Activated CD4-positive, alpha-beta T cell treated with anti-CD3 and anti-CD28 coated beads, Interleukin-2, amount 10 ng/mL, durations not matched to agents 24 days and 14 days (primary cell): Measurements from ENCODE around the gene KCNQ2. TPM values are rescaled to one million over a fixed set of nuclear protein-coding genes. Genes with fewer than 3 reads are reported as not detected.

Experiments
- DNase-seq: peaks from one replicate; pipeline ENCODE4 v3.0.0; 2022
- H3K27ac Mint-ChIP-seq: one replicate; pipeline ENCODE4 v1.8.0; 2022; ENCODE audit warnings: mild to moderate bottlenecking, mixed read lengths
- H3K27me3 Mint-ChIP-seq: one replicate; pipeline ENCODE4 v1.8.0; 2022; ENCODE audit warnings: mixed read lengths
- H3K36me3 Mint-ChIP-seq: one replicate; pipeline ENCODE4 v1.8.0; 2022; ENCODE audit warnings: low read depth, mild to moderate bottlenecking, mixed read lengths
- H3K4me1 Mint-ChIP-seq: one replicate; pipeline ENCODE4 v1.8.0; 2021; ENCODE audit warnings: mixed read lengths
- H3K4me3 Mint-ChIP-seq: one replicate; pipeline ENCODE4 v1.8.0; 2022; ENCODE audit warnings: mild to moderate bottlenecking, moderate library complexity, mixed read lengths
- H3K9me3 Mint-ChIP-seq: one replicate; pipeline ENCODE4 v1.8.0; 2021; ENCODE audit warnings: mixed read lengths
- intact Hi-C: fragments of 100-400 bp; cut with micrococcal nuclease; formaldehyde crosslinking; loops from one replicate; pipeline ENCODE4 v1.15.1; 2023
- total RNA-seq: library from RNA; stranded (reverse); gene quantifications from 2 replicates; pipeline ENCODE4 v1.2.3, GENCODE V29; 2022

KCNQ2 gene
- total RNA-seq, 1 donor from 2014 or later: not detected

- intact Hi-C loops: no loop called here
- Mint-ChIP-seq H3K27ac (no peak overlapping the region), H3K9me3 (no peaks in the 10 kb centered on the region), H3K4me1 (no peaks in the 10 kb centered on the region), H3K27me3 (no peaks in the 10 kb centered on the region), H3K36me3 (no peaks in the 10 kb centered on the region), H3K4me3 (no peak overlapping the region)
- no peak for DNase-seq
These were observed 43.4 kb downstream of the KCNQ2 start for GRCh38 chr20:63428906-63429575.

GRCh38 chr20:63427724-63428330 is 44.6 kb downstream of the KCNQ2 start:
- Mint-ChIP-seq H3K9me3 (no peaks in the 10 kb centered on the region), H3K36me3 (no peaks in the 10 kb centered on the region), H3K27ac (no peak overlapping the region), H3K27me3 (no peaks in the 10 kb centered on the region), H3K4me3 (no peak overlapping the region), H3K4me1 (no peaks in the 10 kb centered on the region)
- intact Hi-C loops: no loop called here
- DNase-seq: no peak

GRCh38 chr20:63427206-63427605 is 45.2 kb downstream of the KCNQ2 start:
- DNase-seq: no peak
- Mint-ChIP-seq H3K27me3 (no peaks in the 10 kb centered on the region), H3K36me3 (no peaks in the 10 kb centered on the region), H3K4me3 (no peak overlapping the region), H3K27ac (no peak overlapping the region), H3K9me3 (no peaks in the 10 kb centered on the region), H3K4me1 (no peaks in the 10 kb centered on the region)
- intact Hi-C loops: no loop called here

GRCh38 chr20:63425846-63426485 is 46.5 kb downstream of the KCNQ2 start:
- no peak overlapping the region for H3K27ac Mint-ChIP-seq
- no peaks in the 10 kb centered on the region for H3K36me3 Mint-ChIP-seq
- intact Hi-C loops: no loop called here
- no peaks in the 10 kb centered on the region for H3K9me3 Mint-ChIP-seq
- no peaks in the 10 kb centered on the region for H3K27me3 Mint-ChIP-seq
- no peaks in the 10 kb centered on the region for H3K4me1 Mint-ChIP-seq
- no peak overlapping the region for H3K4me3 Mint-ChIP-seq
- no peak for DNase-seq

DNA sequence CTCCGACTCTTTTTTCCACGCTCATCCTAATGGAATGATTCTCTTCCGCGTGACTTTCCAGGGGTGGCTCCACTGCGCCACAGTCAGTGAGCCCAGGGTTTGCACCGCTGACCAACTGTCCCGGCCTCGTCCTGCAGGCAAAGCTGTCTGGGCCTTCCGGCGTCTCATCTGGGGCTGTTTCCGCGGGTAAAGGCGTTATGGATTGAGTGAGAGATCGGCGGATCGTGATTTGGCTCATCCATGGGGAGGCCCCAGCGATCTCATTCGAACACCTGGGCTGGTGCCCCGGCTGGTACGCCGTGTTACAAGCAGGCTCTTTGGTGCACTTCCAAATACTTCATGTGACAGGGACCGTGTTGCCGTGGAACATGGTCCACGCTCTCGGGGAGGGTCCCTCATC is 47.8 kb downstream of the KCNQ2 start:
- H3K27ac Mint-ChIP-seq: no peak overlapping the region
- H3K9me3 Mint-ChIP-seq: no peaks in the 10 kb centered on the region
- intact Hi-C loops: no loop called here
- H3K36me3 Mint-ChIP-seq: no peaks in the 10 kb centered on the region
- H3K4me1 Mint-ChIP-seq: no peaks in the 10 kb centered on the region
- no peak for DNase-seq
- H3K27me3 Mint-ChIP-seq: no peaks in the 10 kb centered on the region
- H3K4me3 Mint-ChIP-seq: no peak overlapping the region

DNA sequence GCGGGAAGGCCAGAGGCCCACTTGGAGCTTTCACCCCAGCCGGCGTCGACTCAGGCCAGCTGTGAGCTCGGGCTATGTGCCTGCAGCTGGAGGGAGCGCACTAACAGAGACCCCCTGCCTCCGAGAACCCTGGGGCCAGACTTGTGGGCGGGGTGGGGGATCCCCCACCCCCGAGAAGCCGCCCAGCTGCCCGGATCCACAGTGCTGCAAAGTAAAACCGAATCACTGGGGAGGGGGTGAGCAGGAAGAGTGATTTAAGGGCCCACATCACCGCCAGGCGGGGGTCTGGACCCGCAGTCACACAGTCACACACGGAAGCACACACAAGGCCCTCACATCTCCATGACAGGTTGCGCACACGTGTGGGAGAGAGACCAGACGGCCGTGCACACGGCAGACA is 48.7 kb downstream of the KCNQ2 start:
- Mint-ChIP-seq H3K4me1 (no peaks in the 10 kb centered on the region), H3K36me3 (no peaks in the 10 kb centered on the region), H3K9me3 (no peaks in the 10 kb centered on the region), H3K27ac (no peak overlapping the region), H3K4me3 (no peak overlapping the region), H3K27me3 (no peaks in the 10 kb centered on the region)
- DNase-seq: no peak
- intact Hi-C loops: no loop called here

GRCh38 chr20:63422653-63423052 is 49.8 kb downstream of the KCNQ2 start:
- no peaks in the 10 kb centered on the region for H3K36me3 Mint-ChIP-seq
- intact Hi-C loops: no loop called here
- no peaks in the 10 kb centered on the region for H3K9me3 Mint-ChIP-seq
- H3K4me1 Mint-ChIP-seq: no peaks in the 10 kb centered on the region
- no peak for DNase-seq
- H3K27me3 Mint-ChIP-seq: no peaks in the 10 kb centered on the region
- no peak overlapping the region for H3K27ac Mint-ChIP-seq
- no peak overlapping the region for H3K4me3 Mint-ChIP-seq

- intact Hi-C loops: no loop called here
- H3K27me3 Mint-ChIP-seq: no peaks in the 10 kb centered on the region
- no peaks in the 10 kb centered on the region for H3K36me3 Mint-ChIP-seq
- H3K9me3 Mint-ChIP-seq: no peaks in the 10 kb centered on the region
- H3K27ac Mint-ChIP-seq: no peak overlapping the region
- H3K4me1 Mint-ChIP-seq: no peaks in the 10 kb centered on the region
- H3K4me3 Mint-ChIP-seq: no peak overlapping the region
- DNase-seq: no peak
These were observed 50.5 kb downstream of the KCNQ2 start for GRCh38 chr20:63421913-63422312.

DNA sequence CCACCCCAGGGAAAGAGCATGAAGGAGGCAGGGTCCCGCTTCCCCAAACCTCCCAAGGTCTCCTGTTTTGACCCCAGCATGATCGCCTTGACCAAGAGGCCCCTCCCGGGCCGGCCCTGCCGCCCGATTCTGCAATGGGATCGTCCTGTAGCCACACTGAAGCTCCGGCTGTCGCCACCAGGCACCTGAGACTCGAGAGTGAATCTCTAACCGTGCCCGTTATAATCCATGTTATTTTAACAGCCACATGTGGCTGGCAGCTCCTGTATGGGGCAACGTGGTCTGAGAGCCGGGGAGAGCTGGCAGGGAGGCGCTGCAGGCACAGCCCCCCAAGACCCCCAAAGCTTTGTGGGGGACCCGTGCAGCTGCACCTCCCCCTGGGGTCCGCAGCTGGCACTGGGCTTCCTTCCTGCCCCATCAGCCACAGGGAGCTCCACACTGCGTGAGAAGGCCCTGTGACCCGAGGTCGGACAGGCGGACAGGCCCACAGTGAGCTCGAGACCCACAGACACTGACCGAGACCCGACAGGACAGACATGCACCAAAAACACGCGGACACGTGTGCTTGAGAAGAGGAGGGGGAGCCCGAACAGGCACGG is 51.3 kb downstream of the KCNQ2 start:
- no peaks in the 10 kb centered on the region for H3K27me3 Mint-ChIP-seq
- no peak overlapping the region for H3K4me3 Mint-ChIP-seq
- H3K4me1 Mint-ChIP-seq: no peaks in the 10 kb centered on the region
- intact Hi-C loops: no loop called here
- H3K36me3 Mint-ChIP-seq: no peaks in the 10 kb centered on the region
- no peak overlapping the region for H3K27ac Mint-ChIP-seq
- no peak for DNase-seq
- no peaks in the 10 kb centered on the region for H3K9me3 Mint-ChIP-seq

GRCh38 chr20:63420359-63421093 is 51.9 kb downstream of the KCNQ2 start:
- intact Hi-C loops: no loop called here
- no peaks in the 10 kb centered on the region for H3K9me3 Mint-ChIP-seq
- no peaks in the 10 kb centered on the region for H3K4me1 Mint-ChIP-seq
- no peaks in the 10 kb centered on the region for H3K36me3 Mint-ChIP-seq
- DNase-seq: no peak
- no peak overlapping the region for H3K4me3 Mint-ChIP-seq
- H3K27ac Mint-ChIP-seq: no peak overlapping the region
- no peaks in the 10 kb centered on the region for H3K27me3 Mint-ChIP-seq

GRCh38 chr20:63419299-63419698 is 53.2 kb downstream of the KCNQ2 start:
- no peaks in the 10 kb centered on the region for H3K36me3 Mint-ChIP-seq
- no peak for DNase-seq
- no peaks in the 10 kb centered on the region for H3K9me3 Mint-ChIP-seq
- H3K4me1 Mint-ChIP-seq: no peaks in the 10 kb centered on the region
- intact Hi-C loops: no loop called here
- H3K27me3 Mint-ChIP-seq: no peaks in the 10 kb centered on the region
- H3K27ac Mint-ChIP-seq: no peak overlapping the region
- no peak overlapping the region for H3K4me3 Mint-ChIP-seq

DNA sequence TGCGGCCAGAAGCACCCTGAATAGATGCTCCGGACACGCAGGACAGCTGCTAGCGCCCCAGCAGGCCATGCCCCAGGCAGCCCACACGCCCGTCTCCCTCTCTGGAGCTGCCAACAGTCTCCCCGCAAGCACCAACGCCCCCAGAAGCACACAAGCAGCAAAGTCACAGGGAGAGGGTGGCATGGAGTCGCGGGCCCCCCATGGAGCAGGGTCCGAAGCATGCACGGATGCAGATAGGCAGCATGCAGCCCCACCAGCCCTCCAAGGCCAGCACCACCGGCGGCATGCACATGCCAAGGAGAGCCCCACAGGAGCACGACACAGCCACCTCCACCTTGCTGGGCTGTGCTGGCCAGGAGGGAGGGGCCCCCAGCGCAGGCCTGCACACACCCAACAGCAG is 53.8 kb downstream of the KCNQ2 start:
- no peak overlapping the region for H3K27ac Mint-ChIP-seq
- no peaks in the 10 kb centered on the region for H3K27me3 Mint-ChIP-seq
- no peak overlapping the region for H3K4me3 Mint-ChIP-seq
- no peaks in the 10 kb centered on the region for H3K4me1 Mint-ChIP-seq
- no peaks in the 10 kb centered on the region for H3K36me3 Mint-ChIP-seq
- no peak for DNase-seq
- H3K9me3 Mint-ChIP-seq: no peaks in the 10 kb centered on the region
- intact Hi-C loops: no loop called here

- DNase-seq: no peak
- intact Hi-C loops: no loop called here
- Mint-ChIP-seq H3K9me3 (no peaks in the 10 kb centered on the region), H3K4me1 (no peaks in the 10 kb centered on the region), H3K27ac (no peak overlapping the region), H3K36me3 (no peaks in the 10 kb centered on the region), H3K27me3 (no peaks in the 10 kb centered on the region), H3K4me3 (no peak overlapping the region)
These were observed 54.7 kb downstream of the KCNQ2 start for GRCh38 chr20:63417738-63418120.
